Measurements from ENCODE around the gene MAPK1IP1L.

- TF ChIP-seq CTCF (IDR thresholded peaks at IDR 0.05) (no peak), EZH2phosphoT487 (IDR thresholded peaks at IDR 0.05) (no peak)
These were observed 59.8 kb downstream of the MAPK1IP1L start for GRCh38 chr14:55111122-55111708.
